ENCODE measurements around the gene SPR.

DNA sequence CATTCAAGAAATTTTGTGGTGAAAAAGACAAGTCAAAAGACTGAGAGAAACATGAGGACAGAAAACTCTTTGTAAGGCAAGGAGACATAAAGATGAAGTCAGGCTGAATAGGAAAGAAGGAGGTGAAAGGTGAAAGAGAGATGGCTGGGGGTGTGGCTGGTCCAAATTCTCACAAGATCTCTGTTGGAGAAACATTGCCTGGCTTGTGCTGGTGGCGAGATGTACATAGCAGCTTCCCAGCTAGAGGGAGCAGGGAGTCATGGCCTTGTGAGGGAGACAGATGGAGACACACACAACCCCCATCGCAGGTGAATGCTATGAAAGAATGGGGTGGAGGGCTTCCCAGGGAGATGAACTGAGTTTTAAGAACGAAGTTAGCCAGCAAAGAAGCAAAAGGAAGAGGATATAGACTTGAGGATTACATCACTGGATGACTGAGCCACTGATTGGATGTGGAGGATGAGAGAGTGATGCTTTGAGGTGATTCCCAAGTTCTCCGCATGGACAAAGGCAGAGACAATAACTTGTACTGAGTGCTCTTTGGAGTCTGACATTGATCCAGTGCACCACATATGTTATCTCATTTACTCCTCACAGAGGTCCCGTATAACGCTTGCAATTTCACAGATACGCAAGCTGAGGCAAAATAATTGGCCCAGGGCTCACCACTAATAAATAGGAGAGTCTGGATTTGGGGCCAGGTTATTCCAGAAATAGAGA is 26.4 kb downstream of the SPR start:
- TF ChIP-seq NPAS2 (CRISPR knock-in tag; IDR thresholded peaks at IDR 0.05; ENCODE audit: borderline replicate concordance) (no peak), POLR2A (IDR thresholded peaks at IDR 0.05; ENCODE audit: low read length) (no peak), MYC (IDR thresholded peaks at IDR 0.05; ENCODE audit: borderline replicate concordance, low read length) (no peak), RCOR1 (IDR thresholded peaks at IDR 0.05; ENCODE audit: low read depth, low read length) (no peak), ESRRA (IDR thresholded peaks at IDR 0.05; ENCODE audit: borderline replicate concordance, low read length) (no peak)
- TF ChIP-seq, protein P1, sequence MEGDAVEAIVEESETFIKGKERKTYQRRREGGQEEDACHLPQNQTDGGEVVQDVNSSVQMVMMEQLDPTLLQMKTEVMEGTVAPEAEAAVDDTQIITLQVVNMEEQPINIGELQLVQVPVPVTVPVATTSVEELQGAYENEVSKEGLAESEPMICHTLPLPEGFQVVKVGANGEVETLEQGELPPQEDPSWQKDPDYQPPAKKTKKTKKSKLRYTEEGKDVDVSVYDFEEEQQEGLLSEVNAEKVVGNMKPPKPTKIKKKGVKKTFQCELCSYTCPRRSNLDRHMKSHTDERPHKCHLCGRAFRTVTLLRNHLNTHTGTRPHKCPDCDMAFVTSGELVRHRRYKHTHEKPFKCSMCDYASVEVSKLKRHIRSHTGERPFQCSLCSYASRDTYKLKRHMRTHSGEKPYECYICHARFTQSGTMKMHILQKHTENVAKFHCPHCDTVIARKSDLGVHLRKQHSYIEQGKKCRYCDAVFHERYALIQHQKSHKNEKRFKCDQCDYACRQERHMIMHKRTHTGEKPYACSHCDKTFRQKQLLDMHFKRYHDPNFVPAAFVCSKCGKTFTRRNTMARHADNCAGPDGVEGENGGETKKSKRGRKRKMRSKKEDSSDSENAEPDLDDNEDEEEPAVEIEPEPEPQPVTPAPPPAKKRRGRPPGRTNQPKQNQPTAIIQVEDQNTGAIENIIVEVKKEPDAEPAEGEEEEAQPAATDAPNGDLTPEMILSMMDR (IDR thresholded peaks at IDR 0.05), result 0 out of 3 replicates have a peak, but pooled peaks have one; percentile 17
- TF ChIP-seq, protein P2, sequence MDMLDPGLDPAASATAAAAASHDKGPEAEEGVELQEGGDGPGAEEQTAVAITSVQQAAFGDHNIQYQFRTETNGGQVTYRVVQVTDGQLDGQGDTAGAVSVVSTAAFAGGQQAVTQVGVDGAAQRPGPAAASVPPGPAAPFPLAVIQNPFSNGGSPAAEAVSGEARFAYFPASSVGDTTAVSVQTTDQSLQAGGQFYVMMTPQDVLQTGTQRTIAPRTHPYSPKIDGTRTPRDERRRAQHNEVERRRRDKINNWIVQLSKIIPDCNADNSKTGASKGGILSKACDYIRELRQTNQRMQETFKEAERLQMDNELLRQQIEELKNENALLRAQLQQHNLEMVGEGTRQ (IDR thresholded peaks at IDR 0.05), result no peak
- TF ChIP-seq, protein P3, sequence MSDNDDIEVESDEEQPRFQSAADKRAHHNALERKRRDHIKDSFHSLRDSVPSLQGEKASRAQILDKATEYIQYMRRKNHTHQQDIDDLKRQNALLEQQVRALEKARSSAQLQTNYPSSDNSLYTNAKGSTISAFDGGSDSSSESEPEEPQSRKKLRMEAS (IDR thresholded peaks at IDR 0.05), result no peak
- TF ChIP-seq, protein P4, sequence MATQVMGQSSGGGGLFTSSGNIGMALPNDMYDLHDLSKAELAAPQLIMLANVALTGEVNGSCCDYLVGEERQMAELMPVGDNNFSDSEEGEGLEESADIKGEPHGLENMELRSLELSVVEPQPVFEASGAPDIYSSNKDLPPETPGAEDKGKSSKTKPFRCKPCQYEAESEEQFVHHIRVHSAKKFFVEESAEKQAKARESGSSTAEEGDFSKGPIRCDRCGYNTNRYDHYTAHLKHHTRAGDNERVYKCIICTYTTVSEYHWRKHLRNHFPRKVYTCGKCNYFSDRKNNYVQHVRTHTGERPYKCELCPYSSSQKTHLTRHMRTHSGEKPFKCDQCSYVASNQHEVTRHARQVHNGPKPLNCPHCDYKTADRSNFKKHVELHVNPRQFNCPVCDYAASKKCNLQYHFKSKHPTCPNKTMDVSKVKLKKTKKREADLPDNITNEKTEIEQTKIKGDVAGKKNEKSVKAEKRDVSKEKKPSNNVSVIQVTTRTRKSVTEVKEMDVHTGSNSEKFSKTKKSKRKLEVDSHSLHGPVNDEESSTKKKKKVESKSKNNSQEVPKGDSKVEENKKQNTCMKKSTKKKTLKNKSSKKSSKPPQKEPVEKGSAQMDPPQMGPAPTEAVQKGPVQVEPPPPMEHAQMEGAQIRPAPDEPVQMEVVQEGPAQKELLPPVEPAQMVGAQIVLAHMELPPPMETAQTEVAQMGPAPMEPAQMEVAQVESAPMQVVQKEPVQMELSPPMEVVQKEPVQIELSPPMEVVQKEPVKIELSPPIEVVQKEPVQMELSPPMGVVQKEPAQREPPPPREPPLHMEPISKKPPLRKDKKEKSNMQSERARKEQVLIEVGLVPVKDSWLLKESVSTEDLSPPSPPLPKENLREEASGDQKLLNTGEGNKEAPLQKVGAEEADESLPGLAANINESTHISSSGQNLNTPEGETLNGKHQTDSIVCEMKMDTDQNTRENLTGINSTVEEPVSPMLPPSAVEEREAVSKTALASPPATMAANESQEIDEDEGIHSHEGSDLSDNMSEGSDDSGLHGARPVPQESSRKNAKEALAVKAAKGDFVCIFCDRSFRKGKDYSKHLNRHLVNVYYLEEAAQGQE (IDR thresholded peaks at IDR 0.05), result no peak

All from A549 (cell line).